B cell (primary cell): Measurements from ENCODE around the gene ZBTB7A.

ENCODE experiments used
- EZH2 ChIP-seq: IDR thresholded peaks from 2 replicates; pipeline ENCODE4 v1.6.1; 2012; ENCODE audit warnings: borderline replicate concordance, low read depth, mild to moderate bottlenecking, moderate library complexity, low read length; ENCODE audit not compliant: insufficient read depth, poor library complexity, severe bottlenecking
- TF ChIP-seq, protein P1 (sequence below): fragments of 200-600 bp; IDR thresholded peaks from one replicate; pipeline ENCODE4 v1.8.0; 2022; ENCODE audit warnings: antibody characterized with exemption, mild to moderate bottlenecking

DNA sequence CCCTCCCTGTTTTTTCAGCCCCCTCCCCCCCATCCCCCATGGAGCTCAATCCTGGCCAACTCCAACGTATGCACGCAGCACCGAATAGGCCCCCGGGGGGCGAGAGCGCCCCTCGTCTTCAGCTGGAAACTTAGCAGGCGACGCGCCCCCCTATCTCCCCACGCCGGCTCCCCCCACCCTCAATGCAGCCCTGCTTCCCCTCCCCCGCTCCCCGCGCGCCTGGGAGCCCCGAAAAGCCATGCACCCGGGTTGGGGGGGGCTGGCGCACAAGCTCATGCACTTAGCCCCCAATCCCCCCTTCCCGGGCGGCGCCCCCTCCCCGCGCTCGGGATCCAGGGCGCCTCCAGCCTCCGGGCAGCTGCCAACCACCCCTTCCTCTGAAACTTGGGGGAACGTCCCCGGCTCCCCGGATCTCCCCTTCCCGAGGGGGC is 508 bp downstream of the ZBTB7A start:
- TF ChIP-seq, protein P1, sequence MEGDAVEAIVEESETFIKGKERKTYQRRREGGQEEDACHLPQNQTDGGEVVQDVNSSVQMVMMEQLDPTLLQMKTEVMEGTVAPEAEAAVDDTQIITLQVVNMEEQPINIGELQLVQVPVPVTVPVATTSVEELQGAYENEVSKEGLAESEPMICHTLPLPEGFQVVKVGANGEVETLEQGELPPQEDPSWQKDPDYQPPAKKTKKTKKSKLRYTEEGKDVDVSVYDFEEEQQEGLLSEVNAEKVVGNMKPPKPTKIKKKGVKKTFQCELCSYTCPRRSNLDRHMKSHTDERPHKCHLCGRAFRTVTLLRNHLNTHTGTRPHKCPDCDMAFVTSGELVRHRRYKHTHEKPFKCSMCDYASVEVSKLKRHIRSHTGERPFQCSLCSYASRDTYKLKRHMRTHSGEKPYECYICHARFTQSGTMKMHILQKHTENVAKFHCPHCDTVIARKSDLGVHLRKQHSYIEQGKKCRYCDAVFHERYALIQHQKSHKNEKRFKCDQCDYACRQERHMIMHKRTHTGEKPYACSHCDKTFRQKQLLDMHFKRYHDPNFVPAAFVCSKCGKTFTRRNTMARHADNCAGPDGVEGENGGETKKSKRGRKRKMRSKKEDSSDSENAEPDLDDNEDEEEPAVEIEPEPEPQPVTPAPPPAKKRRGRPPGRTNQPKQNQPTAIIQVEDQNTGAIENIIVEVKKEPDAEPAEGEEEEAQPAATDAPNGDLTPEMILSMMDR = no peak
- TF ChIP-seq EZH2 = no peak
